HepG2 (cell line): ENCODE data around the gene RCCD1. TPM values are rescaled to one million over a fixed set of nuclear protein-coding genes. Genes with fewer than 3 reads are reported as not detected.

Experiments used
- ATAC-seq: fragments of 200-7000 bp; cut with Tn5 transposase; 3 replicates; pipeline ENCODE4 v1.9.1; 2020; ENCODE audit warnings: mild to moderate bottlenecking, moderate library complexity
- BruUV-seq: library from RNA; stranded (reverse); fragments of 400-500 nt; replicated peaks from 2 replicates; lab custom pipeline; 2021; lab: Mats Ljungman, UMichigan
- CTCF ChIA-PET: fragments of 300-600 bp; formaldehyde crosslinking; extraction: SDS; loops from one replicate; lab custom pipeline; 2021; ENCODE audit warnings: low total read pairs, inconsistent platforms, low intra/inter-chr PET ratio; lab: Yijun Ruan, JAX
- POLR2A ChIA-PET: fragments of 350-600 bp; sonication (Branson Sonifier 250); formaldehyde crosslinking; loops from one replicate; lab custom pipeline; 2020; ENCODE audit warnings: antibody characterized with exemption, inconsistent platforms; lab: Yijun Ruan, JAX
- DNase-seq: peaks from one replicate; pipeline ENCODE4 v3.0.0-alpha.2; 2015; ENCODE audit warnings: low spot score
- FAIRE-seq: peaks from 3 replicates; lab custom pipeline; 2011; peaks lifted over from hg19 to GRCh38; lab: Jason Lieb, UNC
- H2AFZ ChIP-seq: one replicate; pipeline ENCODE4 v1.6.1; 2011; ENCODE audit warnings: low read length, inconsistent platforms
- H3K27ac ChIP-seq: fragments of 300-600 bp; 3 replicates; pipeline ENCODE4 v1.8.0; 2011; ENCODE audit warnings: mixed run types, mild to moderate bottlenecking, mixed read lengths, low read length, inconsistent platforms; ENCODE audit not compliant: insufficient read depth; ENCODE audit errors: extremely low read length
- H3K27me3 ChIP-seq, 2 experiments: fragments of 200-600 bp in 1 of 2; 2 replicates in 1 of 2; 3 replicates in 1 of 2; pipeline versions ENCODE4 v1.6.0 to v1.8.0; 2011; ENCODE audit warnings: low read length in 2 of 2, mild to moderate bottlenecking in 2 of 2, moderate library complexity in 2 of 2, inconsistent platforms in 1 of 2; ENCODE audit not compliant: insufficient read depth in 2 of 2, control insufficient read depth in 1 of 2
- H3K36me3 ChIP-seq, 2 experiments: fragments of 200-600 bp in 1 of 2; replicated peaks in 1 of 2; 2 replicates in 1 of 2; 3 replicates in 1 of 2; pipeline versions ENCODE4 v1.5.1 to v1.8.0; 2011; ENCODE audit warnings: low read length in 2 of 2, inconsistent platforms in 1 of 2; ENCODE audit not compliant: insufficient read depth in 2 of 2, control insufficient read depth in 1 of 2
- H3K4me1 ChIP-seq: 2 replicates; pipeline ENCODE4 v1.5.1; 2012; ENCODE audit warnings: low read length, inconsistent platforms; ENCODE audit not compliant: insufficient read depth
- H3K4me2 ChIP-seq: 2 replicates; pipeline ENCODE4 v1.6.0; 2011; ENCODE audit warnings: low read depth, low read length, inconsistent platforms
- H3K4me3 ChIP-seq, 3 experiments: fragments of 200-600 bp in 1 of 3; sonication (generic), shearing (Covaris generic) in 1 of 3; replicated peaks in 1 of 3; 2 replicates each; pipeline ENCODE4 v1.5.1; 2011 to 2016; ENCODE audit warnings: low read length in 3 of 3, inconsistent platforms in 2 of 3, low read depth in 2 of 3, mild to moderate bottlenecking in 2 of 3, control low read depth in 1 of 3, mixed read lengths in 1 of 3; ENCODE audit not compliant: insufficient read depth in 1 of 3
- H3K79me2 ChIP-seq: one replicate; pipeline ENCODE4 v1.6.1; 2011; ENCODE audit warnings: low read length, inconsistent platforms; ENCODE audit not compliant: insufficient read depth
- H3K9ac ChIP-seq: 2 replicates; pipeline ENCODE4 v1.6.0; 2011; ENCODE audit warnings: mild to moderate bottlenecking, low read depth, low read length, inconsistent platforms; ENCODE audit not compliant: insufficient read depth
- H3K9me3 ChIP-seq: 2 replicates; pipeline ENCODE4 v1.5.1; 2012; ENCODE audit warnings: mild to moderate bottlenecking, low read length
- H4K20me1 ChIP-seq: 2 replicates; pipeline ENCODE4 v1.6.0; 2011; ENCODE audit warnings: inconsistent platforms, mild to moderate bottlenecking, low read length, moderate library complexity; ENCODE audit not compliant: insufficient read depth
- FOXC1 ChIP-seq: sonication (generic); formaldehyde crosslinking; IDR thresholded peaks from 2 replicates; pipeline ENCODE4 v1.8.0; 2022; ENCODE audit warnings: mild to moderate bottlenecking, missing genetic modification reagents, borderline replicate concordance
- MIER2 ChIP-seq: IDR thresholded peaks from 2 replicates; pipeline ENCODE4 v1.6.1; 2016; ENCODE audit warnings: missing biosample characterization, missing genetic modification reagents
- ZNF772 ChIP-seq: sonication (generic); formaldehyde crosslinking; IDR thresholded peaks from 2 replicates; pipeline ENCODE4 v1.5.0; 2020; ENCODE audit warnings: mild to moderate bottlenecking, missing genetic modification reagents
- WGBS: methylation state at CpG from one replicate; pipeline ENCODE4 v1.1.6; 2017; ENCODE audit warnings: low lambda C conversion rate; 5-methylcytosine and 5-hydroxymethylcytosine counted together
- in situ Hi-C: cut with HindIII; loops from 2 replicates; pipeline ENCODE4 v1.10.0; 2017; ENCODE audit warnings: low pct_unique_long_range_greater_than_20kb; ENCODE audit not compliant: extremely low pct_ligation_motif_present
- intact Hi-C: fragments of 100-400 bp; cut with micrococcal nuclease; formaldehyde crosslinking; loops from one replicate; pipeline ENCODE4 v1.10.0; 2022; ENCODE audit not compliant: unreplicated experiment
- polyA plus RNA-seq, 8 experiments: library from polyadenylated mRNA; depleted of rRNA in 3 of 8; stranded (reverse) in 7 of 8; unstranded in 1 of 8; fragments of >200 nt; fragmentation: Illumina TruSeq in 4 of 8; extraction: Trizol in 4 of 8; gene quantifications; 2 replicates each; pipeline versions ENCODE4 v1.2.1 to v1.2.3, GENCODE V29; 2011 to 2016; ENCODE audit warnings: low read depth in 4 of 8, missing spikeins in 1 of 8, mixed read lengths in 1 of 8; ENCODE audit not compliant: insufficient read depth in 1 of 8
- total RNA-seq, 5 experiments: library from RNA; depleted of rRNA; stranded (reverse); fragments of >200 nt; fragmentation: Illumina TruSeq; extraction: Trizol; gene quantifications; 2 replicates each; pipeline ENCODE4 v1.2.3, GENCODE V29; 2016; ENCODE audit warnings: low read depth in 1 of 5
- TF ChIP-seq, protein P1 (sequence below): sonication (generic); formaldehyde crosslinking; IDR thresholded peaks from 2 replicates; pipeline ENCODE4 v1.5.0; 2020; ENCODE audit warnings: missing genetic modification reagents

RCCD1 gene
- total and polyA plus RNA-seq, 2 of the 13 experiments (the other 11 are each of a cell fraction or from before 2014, with no cell fraction given), result 14.1 to 15.1 TPM

DNA sequence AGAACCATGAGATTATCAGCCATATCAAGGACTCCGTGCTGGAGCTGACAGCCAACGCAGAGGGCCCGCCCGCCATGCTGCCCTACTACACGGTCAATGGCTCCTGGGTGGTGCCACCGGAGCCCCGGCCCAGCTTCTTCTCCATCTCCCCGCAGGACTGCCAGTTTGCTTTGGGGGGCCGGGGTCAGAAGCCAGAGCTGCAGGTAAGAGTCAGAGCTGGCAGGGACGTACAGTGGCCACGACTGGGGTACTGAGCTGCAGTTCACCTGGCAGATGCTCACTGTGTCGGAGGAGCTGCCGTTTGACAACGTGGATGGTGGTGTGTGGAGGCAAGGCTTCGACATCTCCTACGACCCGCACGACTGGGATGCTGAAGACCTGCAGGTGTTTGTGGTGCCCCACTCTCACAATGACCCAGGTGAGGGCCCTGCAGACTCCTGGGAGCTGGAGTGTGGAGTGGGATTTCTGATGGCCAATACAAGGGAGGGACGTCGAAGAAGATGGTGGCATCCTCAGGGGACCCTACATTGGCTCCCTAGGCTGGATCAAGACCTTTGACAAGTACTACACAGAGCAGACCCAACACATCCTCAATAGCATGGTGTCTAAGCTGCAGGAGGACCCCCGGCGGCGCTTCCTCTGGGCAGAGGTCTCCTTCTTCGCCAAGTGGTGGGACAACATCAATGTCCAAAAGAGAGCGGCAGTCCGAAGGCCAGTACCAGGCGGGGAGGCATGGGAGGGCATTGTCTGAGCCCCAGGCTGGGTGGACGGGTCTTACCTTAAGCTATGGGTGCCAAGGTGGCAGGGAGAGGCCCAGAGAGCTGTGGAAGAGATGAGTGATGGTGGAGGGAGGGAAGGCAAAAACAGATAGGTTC lies 49.1 kb upstream of the RCCD1 start (continued):
- no peak for TF ChIP-seq ZNF772 (CRISPR knock-in tag)

DNA sequence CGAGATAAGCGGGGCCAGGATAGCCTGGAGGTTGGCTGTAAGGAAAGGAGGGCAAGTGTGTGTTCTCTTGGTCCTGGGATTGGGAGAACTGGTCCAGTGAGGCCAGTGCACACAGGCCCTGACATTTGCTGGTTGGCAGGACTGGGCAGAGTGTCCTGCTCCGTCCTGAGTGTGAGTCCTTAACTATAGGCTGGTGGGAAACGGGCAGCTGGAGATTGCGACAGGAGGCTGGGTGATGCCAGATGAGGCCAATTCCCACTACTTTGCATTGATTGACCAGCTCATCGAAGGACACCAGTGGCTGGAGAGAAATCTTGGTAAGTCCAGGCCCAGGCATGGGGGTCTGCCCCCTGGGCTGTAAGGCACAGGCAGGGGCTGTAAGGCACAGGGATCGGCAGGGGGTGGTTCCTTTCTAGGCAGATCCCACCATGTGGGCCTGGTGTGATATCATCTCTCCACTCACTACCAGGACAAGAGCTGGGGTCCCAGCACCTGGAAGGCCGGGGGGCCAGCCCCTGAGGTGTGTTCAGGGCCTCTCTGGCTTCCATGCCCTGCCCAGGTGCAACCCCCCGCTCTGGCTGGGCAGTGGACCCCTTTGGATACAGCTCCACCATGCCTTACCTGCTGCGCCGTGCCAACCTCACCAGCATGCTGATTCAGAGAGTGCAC lies 48.4 kb upstream of the RCCD1 start:
- H3K27me3 ChIP-seq, result no peaks in the 10 kb centered on the region; a peak in 1 of 5 replicates
- peaks cover 17% of the 10 kb centered on the region for H3K4me1 ChIP-seq
- no peaks in the 10 kb centered on the region for H3K79me2 ChIP-seq
- H3K27ac ChIP-seq, result no peak overlapping the region
- no peak overlapping the region for H2AFZ ChIP-seq
- H3K4me3 ChIP-seq, result no peak overlapping the region
- DNase-seq, result no peak
- no TSS peak for BruUV-seq
- in situ Hi-C loops, result no loop called here
- intact Hi-C loops, result no loop called here
- TF ChIP-seq MIER2 (CRISPR knock-in tag), result no peak
- no peak for TF ChIP-seq FOXC1 (CRISPR knock-in tag)
- TF ChIP-seq, protein P1, sequence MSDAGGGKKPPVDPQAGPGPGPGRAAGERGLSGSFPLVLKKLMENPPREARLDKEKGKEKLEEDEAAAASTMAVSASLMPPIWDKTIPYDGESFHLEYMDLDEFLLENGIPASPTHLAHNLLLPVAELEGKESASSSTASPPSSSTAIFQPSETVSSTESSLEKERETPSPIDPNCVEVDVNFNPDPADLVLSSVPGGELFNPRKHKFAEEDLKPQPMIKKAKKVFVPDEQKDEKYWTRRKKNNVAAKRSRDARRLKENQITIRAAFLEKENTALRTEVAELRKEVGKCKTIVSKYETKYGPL (CRISPR knock-in tag), result no peak
- H4K20me1 ChIP-seq, result no peaks in the 10 kb centered on the region
- no peak for ATAC-seq
- H3K36me3 ChIP-seq, result peaks cover 12 to 50% of the 10 kb centered on the region in 2 experiments
- ChIA-PET POLR2A (no interaction called here), CTCF (no interaction called here)
- WGBS, result 94% methylated on average over 7 of the region's 11 CpGs
- FAIRE-seq, result no peak
- no peak overlapping the region for H3K4me2 ChIP-seq
- H3K9me3 ChIP-seq, result no peaks in the 10 kb centered on the region
- H3K9ac ChIP-seq, result no peak overlapping the region
